Activated CD8-positive, alpha-beta T cell treated with anti-CD3 and anti-CD28 coated beads for 36 hours (primary cell): Measurements from ENCODE around the gene MAPK8IP2. TPM values are rescaled to one million over a fixed set of nuclear protein-coding genes. Genes with fewer than 3 reads are reported as not detected.
A peak's percentile ranks its signal among the peaks of the same experiment; 100 is the strongest.

ENCODE experiments used
- ATAC-seq: fragments of 200-7000 bp; cut with Tn5 transposase; one replicate; pipeline ENCODE4 v1.10.0; 2021; ENCODE audit warnings: mild to moderate bottlenecking, moderate library complexity
- CTCF ChIA-PET: fragments of 350-600 bp; sonication (Branson Sonifier 250); formaldehyde crosslinking; loops from one replicate; lab custom pipeline; 2021; ENCODE audit warnings: antibody characterized with exemption; lab: Charles Lee
- POLR2A ChIA-PET: fragments of 350-600 bp; sonication (Branson Sonifier 250); formaldehyde crosslinking; loops from one replicate; lab custom pipeline; 2021; ENCODE audit warnings: antibody characterized with exemption; lab: Charles Lee
- DNase-seq: peaks from one replicate; pipeline ENCODE4 v3.0.0-alpha.2; 2020
- H3K27ac Mint-ChIP-seq: one replicate; pipeline ENCODE4 v1.8.0; 2021; ENCODE audit warnings: mild to moderate bottlenecking, mixed read lengths
- H3K27me3 Mint-ChIP-seq: one replicate; pipeline ENCODE4 v1.8.0; 2021; ENCODE audit warnings: mixed read lengths
- H3K36me3 Mint-ChIP-seq: one replicate; pipeline ENCODE4 v1.8.0; 2021; ENCODE audit warnings: low read depth, mixed read lengths
- H3K4me1 Mint-ChIP-seq: one replicate; pipeline ENCODE4 v1.8.0; 2021; ENCODE audit warnings: low read depth, mixed read lengths
- H3K4me3 Mint-ChIP-seq: one replicate; pipeline ENCODE4 v1.8.0; 2021; ENCODE audit warnings: mild to moderate bottlenecking, moderate library complexity, mixed read lengths
- H3K9me3 Mint-ChIP-seq: one replicate; pipeline ENCODE4 v1.8.0; 2021; ENCODE audit warnings: mixed read lengths
- intact Hi-C: fragments of 100-400 bp; cut with micrococcal nuclease; formaldehyde crosslinking; loops from one replicate; pipeline ENCODE4 v1.10.0; 2022
- total RNA-seq, 2 experiments: library from RNA; stranded (reverse); gene quantifications; one replicate each; pipeline ENCODE4 v1.2.3, GENCODE V29; 2021
- TF ChIP-seq, protein P1 (sequence below): fragments of 200-600 bp; IDR thresholded peaks from one replicate; pipeline ENCODE4 v1.8.0; 2022; ENCODE audit warnings: antibody characterized with exemption, mild to moderate bottlenecking

The MAPK8IP2 gene
- total RNA-seq, 2 experiments from 2014 or later = 0.11 TPM

DNA sequence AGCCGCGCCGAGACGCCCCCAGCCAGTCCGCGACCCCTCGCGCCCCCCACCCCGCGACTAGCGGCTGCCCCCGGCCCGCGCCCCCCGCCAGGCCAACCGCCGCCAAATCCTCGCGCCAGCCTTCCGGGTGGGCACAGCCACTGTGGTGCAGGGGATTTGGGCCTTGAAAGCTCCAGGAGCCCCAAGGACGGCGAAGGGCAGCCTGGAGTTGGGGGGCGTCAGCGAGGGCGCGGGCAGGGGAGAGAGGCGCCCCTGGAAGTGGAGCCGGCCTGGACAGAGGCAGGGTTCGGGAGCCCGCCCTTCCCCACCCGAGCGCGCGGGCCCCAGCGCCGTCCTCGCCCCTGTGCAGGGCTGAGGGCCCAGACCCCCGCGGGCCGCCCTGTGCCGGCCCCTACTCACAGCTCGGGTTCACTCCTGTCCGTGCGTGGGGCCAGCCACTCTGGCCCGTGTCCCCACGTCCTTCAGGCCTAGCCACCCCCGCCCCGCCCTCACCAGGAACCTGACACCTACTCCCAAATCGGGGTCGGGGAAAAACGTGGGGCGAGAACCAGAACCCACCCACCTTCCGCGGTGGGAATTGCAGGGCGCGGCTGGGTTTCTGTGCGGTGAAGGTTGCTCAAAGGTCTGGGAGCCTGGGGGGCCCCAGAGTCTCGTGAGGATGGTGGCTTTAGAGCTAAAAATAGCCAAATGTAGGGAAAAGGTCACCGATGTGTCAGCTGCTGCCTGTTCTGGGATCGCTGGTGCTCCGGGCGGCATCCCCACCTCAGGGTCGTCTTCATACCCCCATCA, 22.4 kb upstream of the MAPK8IP2 start, which contains the start of gene CPT1B:
CPT1B (minus strand) TSS at position 441 of the 789 bp plus-strand sequence. CDS start 512 bp downstream, outside the sequence.
- intact Hi-C loops = no loop called here
- CTCF ChIA-PET = interaction anchor here (0.7 to 1.3 kb wide), 3 partner anchors 43 to 80 kb away, joined by 3 to 5 read pairs (median 3); partner anchors contain the start of gene SCO2
- no peak within 1 kb of the TSS for H3K4me3 Mint-ChIP-seq
- peaks cover 22% of the 10 kb centered on the region for H3K36me3 Mint-ChIP-seq
- peaks cover 17% of the 10 kb centered on the region for H3K4me1 Mint-ChIP-seq
- H3K27me3 Mint-ChIP-seq = no peaks in the 10 kb centered on the region
- no peak within 1 kb of the TSS for H3K27ac Mint-ChIP-seq
- POLR2A ChIA-PET = interaction anchor here (0.8 to 1.6 kb wide), 5 partner anchors 13 to 70 kb away, joined by 3 to 9 read pairs (median 4); partner anchors contain the start of genes LMF2, NCAPH2, SCO2 and TYMP
- DNase-seq (no peak), ATAC-seq (no peak)
- TF ChIP-seq, protein P1, sequence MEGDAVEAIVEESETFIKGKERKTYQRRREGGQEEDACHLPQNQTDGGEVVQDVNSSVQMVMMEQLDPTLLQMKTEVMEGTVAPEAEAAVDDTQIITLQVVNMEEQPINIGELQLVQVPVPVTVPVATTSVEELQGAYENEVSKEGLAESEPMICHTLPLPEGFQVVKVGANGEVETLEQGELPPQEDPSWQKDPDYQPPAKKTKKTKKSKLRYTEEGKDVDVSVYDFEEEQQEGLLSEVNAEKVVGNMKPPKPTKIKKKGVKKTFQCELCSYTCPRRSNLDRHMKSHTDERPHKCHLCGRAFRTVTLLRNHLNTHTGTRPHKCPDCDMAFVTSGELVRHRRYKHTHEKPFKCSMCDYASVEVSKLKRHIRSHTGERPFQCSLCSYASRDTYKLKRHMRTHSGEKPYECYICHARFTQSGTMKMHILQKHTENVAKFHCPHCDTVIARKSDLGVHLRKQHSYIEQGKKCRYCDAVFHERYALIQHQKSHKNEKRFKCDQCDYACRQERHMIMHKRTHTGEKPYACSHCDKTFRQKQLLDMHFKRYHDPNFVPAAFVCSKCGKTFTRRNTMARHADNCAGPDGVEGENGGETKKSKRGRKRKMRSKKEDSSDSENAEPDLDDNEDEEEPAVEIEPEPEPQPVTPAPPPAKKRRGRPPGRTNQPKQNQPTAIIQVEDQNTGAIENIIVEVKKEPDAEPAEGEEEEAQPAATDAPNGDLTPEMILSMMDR = no peak
- H3K9me3 Mint-ChIP-seq = no peaks in the 10 kb centered on the region

DNA sequence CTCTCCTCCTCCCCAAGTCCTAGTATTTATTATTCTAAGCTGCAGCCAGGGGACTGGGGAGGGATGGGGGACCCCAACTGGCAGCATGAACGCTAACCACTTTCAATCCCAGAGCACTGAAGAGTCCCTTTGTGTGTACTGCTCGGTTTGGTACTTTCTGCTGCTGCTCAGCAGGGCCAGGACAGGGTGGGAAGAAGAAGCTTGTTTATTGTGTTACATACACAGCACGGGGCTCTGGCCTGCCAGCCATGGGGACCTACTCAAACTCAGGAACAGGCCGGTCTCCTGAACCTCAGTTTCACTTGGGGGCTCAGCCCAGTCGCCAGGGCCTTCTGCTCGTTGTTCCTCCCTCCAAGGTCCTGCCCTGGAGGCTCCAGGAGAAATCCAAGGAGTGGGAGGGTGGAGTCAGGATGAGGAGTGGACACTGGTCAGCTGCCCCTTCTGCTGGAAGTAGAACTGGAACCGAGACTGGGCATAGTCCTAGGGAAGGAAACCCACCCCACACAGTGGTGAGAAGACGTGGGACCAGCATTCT, 21.8 kb upstream of the MAPK8IP2 start:
- no peaks in the 10 kb centered on the region for H3K27me3 Mint-ChIP-seq
- DNase-seq (no peak), ATAC-seq (no peak)
- intact Hi-C loops = no loop called here
- H3K4me1 Mint-ChIP-seq = peaks cover 23% of the 10 kb centered on the region
- no peaks in the 10 kb centered on the region for H3K9me3 Mint-ChIP-seq
- no peak overlapping the region for H3K27ac Mint-ChIP-seq
- H3K4me3 Mint-ChIP-seq = no peak overlapping the region
- peaks cover 28% of the 10 kb centered on the region for H3K36me3 Mint-ChIP-seq
- ChIA-PET POLR2A (interaction anchor here (0.8 to 1.6 kb wide), 6 partner anchors 13 to 71 kb away, joined by 3 to 9 read pairs (median 4); partner anchors contain the start of genes LMF2, NCAPH2, SCO2 and TYMP), CTCF (interaction anchor here (0.7 to 1.2 kb wide), 2 partner anchors 42 to 81 kb away, joined by 3 to 5 read pairs; no protein-coding TSS in a partner anchor)
- TF ChIP-seq, protein P1 = no peak

DNA sequence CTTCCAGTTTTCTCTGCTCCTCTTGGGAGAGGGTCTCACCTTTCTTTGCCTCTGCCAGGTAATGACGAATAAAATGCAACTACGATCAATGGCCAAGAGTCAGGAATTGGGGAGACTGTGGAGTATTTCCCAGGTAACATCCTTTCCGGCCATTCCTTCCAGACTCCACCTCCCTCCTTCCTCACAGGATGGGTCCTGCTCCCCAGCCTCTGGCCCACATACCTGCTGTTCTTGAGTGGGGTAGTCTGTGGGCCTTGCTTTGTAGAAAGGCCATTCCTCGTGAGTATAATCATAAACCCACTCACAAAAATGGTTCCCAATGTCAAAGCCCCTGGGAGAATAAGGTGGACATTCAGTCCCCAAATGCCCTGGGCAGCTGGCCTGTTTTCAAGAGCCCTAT, 20.8 kb upstream of the MAPK8IP2 start:
- no peaks in the 10 kb centered on the region for H3K9me3 Mint-ChIP-seq
- ChIA-PET CTCF (no interaction called here), POLR2A (interaction anchor here (1.3 kb wide), 1 partner anchor 41 kb away, joined by 3 read pairs; no protein-coding TSS in a partner anchor)
- DNase-seq (no peak), ATAC-seq (no peak)
- H3K27ac Mint-ChIP-seq = no peak overlapping the region
- intact Hi-C loops = loop anchor here (5.0 kb wide), 1 partner anchor 52 kb away; the partner anchor contains the start of gene SCO2
- no peaks in the 10 kb centered on the region for H3K27me3 Mint-ChIP-seq
- peaks cover 24% of the 10 kb centered on the region for H3K4me1 Mint-ChIP-seq
- peaks cover 28% of the 10 kb centered on the region for H3K36me3 Mint-ChIP-seq
- H3K4me3 Mint-ChIP-seq = no peak overlapping the region
- TF ChIP-seq, protein P1 = no peak

DNA sequence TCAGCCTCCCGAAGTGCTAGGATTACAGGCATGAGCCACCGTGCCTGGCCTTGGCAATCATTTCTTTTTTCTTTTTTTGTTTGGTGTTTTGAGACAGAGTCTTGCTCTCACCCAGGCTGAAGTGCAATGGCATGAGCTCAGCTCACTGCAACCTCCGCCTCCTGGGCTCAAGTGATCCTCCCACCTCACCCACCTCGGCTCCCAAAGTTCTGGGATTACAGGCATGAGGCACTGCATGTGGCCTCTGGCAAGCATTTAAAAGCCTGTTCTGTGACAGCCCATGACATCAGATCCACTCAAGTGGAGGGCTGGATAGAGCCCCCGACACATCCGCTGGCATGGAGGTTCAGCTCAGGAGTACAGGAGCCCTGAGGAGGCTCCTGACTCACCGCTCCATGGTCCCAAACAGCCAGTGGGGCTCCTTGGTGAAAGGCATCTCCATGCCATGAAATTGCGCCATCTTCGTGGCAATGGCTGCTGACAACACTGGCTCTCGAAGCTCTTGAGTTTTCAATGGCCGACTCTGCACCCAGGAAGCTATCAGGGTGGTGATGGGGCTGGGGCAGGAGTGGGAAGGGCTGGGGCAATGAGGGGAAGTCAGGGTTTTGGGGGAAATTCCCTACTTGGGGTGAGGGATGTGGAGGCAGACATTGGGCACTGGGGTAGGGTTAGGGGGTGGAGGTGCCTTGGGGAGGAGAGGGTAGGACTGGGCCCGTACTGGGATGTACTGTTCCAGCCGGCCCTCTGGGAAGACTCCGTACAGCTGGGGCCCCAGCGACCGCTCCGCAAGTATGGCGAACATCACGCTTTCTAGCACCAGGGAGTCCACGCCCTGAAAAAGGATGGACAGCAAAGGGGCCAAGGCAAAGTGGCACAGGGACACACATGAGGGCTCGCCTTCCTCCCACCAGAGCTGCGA, 19.3 kb upstream of the MAPK8IP2 start:
- intact Hi-C loops = loop anchor here (5.0 kb wide), 1 partner anchor 54 kb away; the partner anchor contains the start of gene SCO2
- Mint-ChIP-seq H3K27ac (peak overlapping the region; percentile 86), H3K36me3 (peaks cover 28% of the 10 kb centered on the region), H3K9me3 (no peaks in the 10 kb centered on the region), H3K4me3 (peak overlapping the region; percentile 92), H3K4me1 (peaks cover 24% of the 10 kb centered on the region), H3K27me3 (no peaks in the 10 kb centered on the region)
- ChIA-PET POLR2A (interaction anchor here (0.6 to 2.8 kb wide), 8 partner anchors 12 to 80 kb away, joined by 3 to 14 read pairs (median 6); partner anchors contain the start of genes SCO2, SYCE3 and TYMP), CTCF (interaction anchor here (1.0 to 3.0 kb wide), 5 partner anchors 18 to 56 kb away, joined by 3 to 19 read pairs (median 4); partner anchors contain the start of genes KLHDC7B, SCO2 and SYCE3)
- TF ChIP-seq, protein P1 = no peak
- no peak for DNase-seq
- ATAC-seq = no peak
